Measurements from ENCODE around the gene C16orf89.

DNA sequence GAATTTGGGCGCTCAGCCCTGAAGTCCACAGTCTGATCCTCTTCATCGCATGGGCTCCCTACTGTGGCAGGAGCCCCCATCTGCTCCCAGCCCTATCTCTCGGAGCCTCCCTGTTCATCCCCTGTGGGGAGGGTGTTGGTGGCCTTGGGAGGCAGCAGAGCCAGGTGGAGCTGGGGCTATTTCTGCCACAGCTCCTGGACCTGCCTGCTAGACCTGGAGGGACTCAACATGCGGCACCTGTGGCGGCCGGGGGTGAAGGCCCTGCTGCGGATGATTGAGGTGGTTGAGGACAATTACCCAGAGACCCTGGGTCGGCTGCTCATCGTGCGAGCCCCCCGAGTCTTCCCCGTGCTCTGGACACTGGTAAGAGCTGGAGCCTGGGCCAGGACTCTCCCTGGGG lies 62.5 kb downstream of the C16orf89 start:
- TF ChIP-seq, protein P1, sequence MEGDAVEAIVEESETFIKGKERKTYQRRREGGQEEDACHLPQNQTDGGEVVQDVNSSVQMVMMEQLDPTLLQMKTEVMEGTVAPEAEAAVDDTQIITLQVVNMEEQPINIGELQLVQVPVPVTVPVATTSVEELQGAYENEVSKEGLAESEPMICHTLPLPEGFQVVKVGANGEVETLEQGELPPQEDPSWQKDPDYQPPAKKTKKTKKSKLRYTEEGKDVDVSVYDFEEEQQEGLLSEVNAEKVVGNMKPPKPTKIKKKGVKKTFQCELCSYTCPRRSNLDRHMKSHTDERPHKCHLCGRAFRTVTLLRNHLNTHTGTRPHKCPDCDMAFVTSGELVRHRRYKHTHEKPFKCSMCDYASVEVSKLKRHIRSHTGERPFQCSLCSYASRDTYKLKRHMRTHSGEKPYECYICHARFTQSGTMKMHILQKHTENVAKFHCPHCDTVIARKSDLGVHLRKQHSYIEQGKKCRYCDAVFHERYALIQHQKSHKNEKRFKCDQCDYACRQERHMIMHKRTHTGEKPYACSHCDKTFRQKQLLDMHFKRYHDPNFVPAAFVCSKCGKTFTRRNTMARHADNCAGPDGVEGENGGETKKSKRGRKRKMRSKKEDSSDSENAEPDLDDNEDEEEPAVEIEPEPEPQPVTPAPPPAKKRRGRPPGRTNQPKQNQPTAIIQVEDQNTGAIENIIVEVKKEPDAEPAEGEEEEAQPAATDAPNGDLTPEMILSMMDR (conservative IDR thresholded peaks at IDR 0.05): no peak
- no peak for TF ChIP-seq ZFX (IDR thresholded peaks at IDR 0.05)
